ENCODE data around the gene SMIM31. TPM values are rescaled to one million over a fixed set of nuclear protein-coding genes. Genes with fewer than 3 reads are reported as not detected.

SMIM31 gene
- total RNA-seq, 1 donor: not detected

GRCh38 chr4:164802301-164802901 is 48.5 kb downstream of the SMIM31 start:
- no peak for DNase-seq (ENCODE audit: low read depth)
- no peak overlapping the region for H3K4me3 ChIP-seq (ENCODE audit: low read depth, low read length)
- no peak for TF ChIP-seq CTCF (IDR thresholded peaks at IDR 0.05; ENCODE audit: insufficient read depth, low read length)

- no peak for DNase-seq (ENCODE audit: low read depth)
- no peak overlapping the region for H3K4me3 ChIP-seq (ENCODE audit: low read depth, low read length)
- TF ChIP-seq CTCF (IDR thresholded peaks at IDR 0.05; ENCODE audit: insufficient read depth, low read length): no peak
These were observed 49.8 kb downstream of the SMIM31 start for GRCh38 chr4:164803702-164804101.

GRCh38 chr4:164807611-164808010 is 53.7 kb downstream of the SMIM31 start:
- no peak for TF ChIP-seq CTCF (IDR thresholded peaks at IDR 0.05; ENCODE audit: insufficient read depth, low read length)
- H3K4me3 ChIP-seq (ENCODE audit: low read depth, low read length): no peak overlapping the region
- peak; percentile 6 for DNase-seq (ENCODE audit: low read depth)

- no peak for DNase-seq (ENCODE audit: low read depth)
- TF ChIP-seq CTCF (IDR thresholded peaks at IDR 0.05; ENCODE audit: insufficient read depth, low read length): no peak
- no peak overlapping the region for H3K4me3 ChIP-seq (ENCODE audit: low read depth, low read length)
These were observed 59.6 kb downstream of the SMIM31 start for GRCh38 chr4:164813554-164813953.

GRCh38 chr4:164815711-164816110 is 61.8 kb downstream of the SMIM31 start:
- DNase-seq (ENCODE audit: low read depth): no peak
- H3K4me3 ChIP-seq (ENCODE audit: low read depth, low read length): no peak overlapping the region
- TF ChIP-seq CTCF (IDR thresholded peaks at IDR 0.05; ENCODE audit: insufficient read depth, low read length): no peak

- no peak for DNase-seq (ENCODE audit: low read depth)
- H3K4me3 ChIP-seq (ENCODE audit: low read depth, low read length): no peak overlapping the region
- no peak for TF ChIP-seq CTCF (IDR thresholded peaks at IDR 0.05; ENCODE audit: insufficient read depth, low read length)
These were observed 65.4 kb downstream of the SMIM31 start for GRCh38 chr4:164819366-164819765.

GRCh38 chr4:164821711-164822110 is 67.8 kb downstream of the SMIM31 start:
- H3K4me3 ChIP-seq (ENCODE audit: low read depth, low read length): no peak overlapping the region
- DNase-seq (ENCODE audit: low read depth): no peak
- TF ChIP-seq CTCF (IDR thresholded peaks at IDR 0.05; ENCODE audit: insufficient read depth, low read length): no peak

Data from fibroblast of the aortic adventitia (primary cell).